ENCODE results near the gene PSMG3.
"Not testable (repeated sequence)": the region's sequence is repeated elsewhere in the genome, so short reads cannot be mapped to it uniquely, and the experiment has no call there.

PSMG3 gene

DNA sequence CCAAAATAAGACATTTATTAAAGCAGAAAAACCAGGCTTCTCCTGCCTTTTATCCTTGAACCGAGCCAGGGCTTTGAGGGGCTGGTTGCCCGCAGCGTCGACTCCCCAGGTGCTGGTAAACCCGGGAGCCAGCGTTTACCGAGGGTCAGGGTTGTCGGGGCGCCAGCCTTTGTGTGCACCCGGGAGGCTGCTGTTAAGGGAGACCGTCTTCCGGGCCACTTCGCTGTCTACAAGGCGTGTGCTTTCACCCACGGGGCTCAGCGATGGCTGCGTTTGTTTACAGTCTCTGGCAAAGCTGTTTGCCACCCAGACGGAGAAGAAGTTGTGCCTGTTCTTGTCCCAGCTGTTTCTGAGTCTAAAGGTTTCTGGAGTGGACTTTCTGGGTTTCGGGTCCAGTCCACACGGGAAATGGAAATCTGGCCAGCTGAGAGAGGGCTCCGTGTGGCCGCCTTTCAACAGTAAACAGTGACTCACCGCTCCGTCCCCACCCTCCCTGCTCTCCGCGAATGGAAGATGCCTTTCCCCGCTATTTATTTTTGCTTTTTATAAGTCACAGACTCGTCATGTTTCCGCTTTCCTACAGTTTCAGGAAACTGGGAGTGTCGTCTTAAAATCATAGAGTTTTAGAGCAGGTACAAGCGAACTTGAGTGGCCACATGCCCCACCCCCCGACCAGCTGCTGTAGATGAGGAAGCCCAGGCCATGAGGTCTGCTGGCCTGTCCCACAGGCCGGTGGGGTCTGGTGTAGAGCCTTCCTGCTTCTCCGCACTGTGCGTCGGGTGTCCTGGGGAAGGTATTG lies 37.2 kb downstream of the PSMG3 start:
- peak; percentile 74 for DNase-seq

DNA sequence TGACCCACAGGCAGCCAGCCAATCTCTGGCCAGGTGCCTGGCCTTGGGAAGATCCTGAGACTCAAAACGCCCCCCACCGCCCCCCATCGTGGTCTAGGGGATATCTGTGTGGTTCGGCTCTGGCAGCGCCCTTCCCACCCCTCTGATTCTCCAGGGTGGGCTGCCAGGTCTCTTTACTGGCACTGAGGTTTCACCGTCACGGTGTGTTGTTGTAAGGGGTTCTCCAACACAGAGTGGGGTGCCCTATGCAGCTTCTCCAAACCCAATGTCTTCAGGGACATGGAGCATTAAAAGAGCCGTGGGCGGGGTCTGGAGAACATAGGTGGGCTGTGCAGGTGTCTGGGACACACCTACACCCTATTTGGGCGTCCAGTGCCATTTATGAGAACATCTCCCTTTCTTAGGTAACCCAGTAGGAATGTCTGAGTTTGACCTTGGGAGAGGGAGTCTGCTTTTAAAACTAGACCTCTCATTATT lies 37.8 kb downstream of the PSMG3 start:
- DNase-seq, result no peak

GRCh38 chr7:1531263-1531978 lies 38.4 kb downstream of the PSMG3 start:
- no peak for DNase-seq

DNA sequence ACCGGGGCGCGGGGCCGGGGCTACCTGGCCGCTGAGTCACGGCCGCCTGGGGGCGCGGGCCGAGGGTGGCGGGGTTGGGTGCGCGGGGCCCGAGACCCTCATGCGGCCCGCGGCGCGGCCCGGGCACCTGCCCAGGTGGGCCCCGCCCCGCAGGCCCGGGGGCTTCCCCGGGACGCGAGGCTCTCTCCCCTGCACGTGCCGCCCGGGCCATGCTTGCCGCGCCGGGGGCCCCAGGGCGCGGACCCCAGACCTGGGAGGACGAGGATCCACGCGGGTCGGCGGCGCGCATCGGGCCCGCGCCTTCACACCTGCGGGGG lies 38.9 kb downstream of the PSMG3 start:
- no peak for DNase-seq

DNA sequence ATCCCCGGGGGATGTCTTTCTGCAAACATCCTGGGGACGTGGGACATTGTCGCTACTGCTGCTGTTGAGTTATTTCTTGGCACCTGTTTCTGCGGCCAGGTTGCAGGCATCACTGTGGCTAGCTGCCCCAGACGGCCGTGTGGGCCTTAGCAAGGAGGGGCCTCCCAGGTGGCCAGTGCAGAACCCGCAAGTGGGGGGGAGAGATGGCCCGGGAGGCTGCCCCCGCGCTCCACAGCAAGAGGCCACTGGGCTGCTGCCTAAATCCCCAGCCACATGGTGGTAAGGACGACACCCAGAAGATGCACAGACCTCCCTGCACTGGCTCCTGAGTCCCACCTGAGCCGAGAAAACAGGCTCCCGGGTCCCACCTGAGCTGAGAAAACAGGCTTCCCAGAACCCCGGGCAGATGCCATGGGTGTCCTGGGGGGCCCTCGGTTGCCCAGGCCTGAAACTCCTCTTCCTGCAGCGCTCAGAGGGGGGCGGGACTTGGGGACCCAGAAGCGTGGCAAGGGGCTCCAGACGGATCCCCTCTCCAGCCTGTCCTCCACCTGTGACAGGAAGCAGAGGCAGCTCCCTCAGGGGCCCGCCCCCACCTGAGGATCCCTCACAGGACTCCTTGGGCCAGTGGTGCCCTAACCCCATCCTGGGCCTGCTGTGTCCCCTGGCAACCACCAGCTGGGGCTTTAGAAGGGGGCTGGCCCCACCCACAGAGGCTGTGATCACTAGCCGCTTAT lies 40.3 kb downstream of the PSMG3 start:
- DNase-seq, result no peak

GRCh38 chr7:1526271-1526754 lies 43.5 kb downstream of the PSMG3 start:
- no peak for DNase-seq

DNA sequence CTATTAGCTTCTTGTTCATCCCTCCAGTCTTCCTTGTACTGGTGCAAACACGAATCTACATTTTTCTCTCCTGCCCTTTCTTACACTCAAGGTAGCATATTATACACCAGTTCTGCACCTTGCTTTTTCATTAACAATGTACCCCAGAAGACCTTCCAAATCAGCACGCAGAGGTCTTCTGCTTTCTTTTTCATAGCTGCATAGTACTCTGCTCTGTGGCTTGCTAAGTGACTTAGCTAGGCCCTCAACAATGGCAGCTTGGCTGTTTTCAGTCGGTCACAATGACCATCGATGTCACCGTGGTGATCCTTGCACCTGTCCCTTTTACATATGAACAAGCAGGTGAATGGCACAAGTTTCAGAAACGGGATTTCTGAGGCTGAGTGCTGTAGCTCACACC lies 44.4 kb downstream of the PSMG3 start:
- no peak for DNase-seq

DNA sequence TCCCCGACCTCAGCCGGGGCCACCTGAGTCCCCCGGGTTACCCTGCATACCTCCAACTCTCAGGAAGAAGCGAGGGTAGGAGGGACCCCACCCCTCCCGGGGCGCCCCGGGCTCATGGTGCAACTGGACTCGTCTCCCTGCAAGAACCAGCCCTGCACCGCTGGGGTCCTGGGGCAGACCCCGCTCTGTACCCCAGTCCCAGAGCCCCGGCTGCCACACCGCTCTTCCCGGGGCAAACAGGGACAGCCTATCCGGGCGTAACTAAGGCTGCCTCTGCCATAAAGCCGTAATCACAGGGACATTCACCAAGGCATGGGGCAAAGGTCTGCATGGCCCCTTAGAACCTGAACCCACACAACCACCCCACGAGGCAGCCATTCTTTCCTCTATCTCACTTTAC lies 46.0 kb downstream of the PSMG3 start:
- DNase-seq, result no peak

GRCh38 chr7:1523208-1523607 lies 46.6 kb downstream of the PSMG3 start:
- no peak for DNase-seq

GRCh38 chr7:1521456-1521855 lies 48.4 kb downstream of the PSMG3 start:
- no peak for DNase-seq

DNA sequence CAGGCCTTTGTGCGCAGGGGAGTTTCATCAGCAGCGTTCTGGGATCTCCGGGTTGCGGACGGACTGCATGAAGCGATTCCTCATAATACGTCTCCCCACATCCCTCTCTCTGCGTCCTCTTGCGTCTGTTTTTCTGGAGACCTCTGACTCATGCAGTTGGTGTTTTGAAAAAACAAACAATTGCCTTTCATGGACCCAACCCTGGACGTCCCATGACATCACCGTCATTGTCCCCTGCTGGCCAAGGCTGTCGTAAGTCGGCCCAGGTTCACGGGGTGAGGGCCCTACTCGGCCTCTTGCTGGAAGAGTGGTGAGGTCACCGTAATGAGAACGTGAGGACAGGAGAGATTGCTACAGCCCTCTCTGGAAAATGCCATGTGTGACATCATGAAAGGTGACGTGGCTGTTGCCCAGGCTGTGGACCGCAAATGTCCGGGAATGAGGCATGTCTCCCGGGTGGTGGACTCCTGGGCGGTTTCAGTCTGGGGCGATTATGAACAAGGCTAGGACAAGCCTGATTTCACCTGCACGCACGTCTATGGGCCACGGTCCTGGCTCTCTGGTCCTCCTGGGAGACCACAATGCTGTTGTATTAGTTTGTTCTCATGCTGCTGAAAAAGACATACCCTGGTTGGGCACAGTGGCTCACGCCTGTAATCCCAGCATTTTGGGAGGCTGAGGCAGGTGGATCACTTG lies 49.1 kb downstream of the PSMG3 start:
- no peak for DNase-seq

DNA sequence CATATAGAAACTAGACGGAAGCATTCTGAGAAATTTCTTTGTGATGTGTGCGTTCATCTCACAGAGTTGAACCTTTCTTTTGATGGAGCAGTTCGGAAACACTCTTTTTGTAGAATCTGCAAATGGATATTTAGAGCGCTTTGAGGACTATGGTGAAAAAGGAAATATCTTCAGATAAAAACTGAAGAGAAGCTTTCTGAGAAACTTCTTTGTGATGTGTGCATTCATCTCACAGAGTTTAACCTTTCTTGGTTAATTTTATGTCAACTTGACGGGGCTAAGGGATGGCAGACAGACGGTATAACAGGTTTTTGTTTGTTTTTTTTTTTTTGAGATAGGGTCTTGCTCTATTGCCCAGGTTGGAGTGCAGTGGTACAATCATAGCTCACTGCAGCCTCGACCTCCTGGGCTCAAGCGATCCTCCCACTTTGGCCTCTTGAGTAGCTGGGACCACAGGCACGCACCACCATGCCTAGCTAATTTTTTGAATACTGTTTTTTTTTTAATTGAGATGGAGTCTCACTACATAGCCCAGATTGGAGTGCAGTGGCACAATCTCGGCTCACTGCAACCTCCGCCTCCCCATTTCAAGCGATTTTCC lies 50.4 kb downstream of the PSMG3 start:
- not testable (repeated sequence) for DNase-seq

Measured in fibroblast of skin of abdomen (primary cell).